Esophagus squamous epithelium (tissue), 5 donors: ENCODE measurements around the gene CEBPB. TPM values are rescaled to one million over a fixed set of nuclear protein-coding genes. Genes with fewer than 3 reads are reported as not detected.

ENCODE experiments used
- DNase-seq: peaks from one replicate; lab custom pipeline; 2025; lab: John Stamatoyannopoulos, UW
- H3K27ac ChIP-seq, 4 donors: fragments of 200-600 bp; sonication (generic); one replicate each; pipeline ENCODE4 v1.5.1; 2016 to 2019; ENCODE audit warnings: mild to moderate bottlenecking in 1 of 4
- H3K27me3 ChIP-seq, 4 donors: fragments of 200-600 bp; sonication (generic); 1 replicate in 3 of 4; 2 replicates in 1 of 4; pipeline versions ENCODE4 v1.5.1 to v1.6.0; 2017 to 2021; ENCODE audit warnings: antibody characterized with exemption in 1 of 4
- H3K36me3 ChIP-seq, 3 donors: fragments of 200-600 bp; sonication (generic); one replicate each; pipeline ENCODE4 v1.5.1; 2016 to 2019
- H3K4me1 ChIP-seq, 3 donors: fragments of 200-600 bp; sonication (generic); one replicate each; pipeline ENCODE4 v1.5.1; 2017 to 2019
- H3K4me3 ChIP-seq, 4 donors: fragments of 200-600 bp; sonication (generic); 1 replicate in 3 of 4; 2 replicates in 1 of 4; pipeline ENCODE4 v1.5.1; 2016 to 2019; ENCODE audit warnings: mild to moderate bottlenecking in 2 of 4, moderate library complexity in 1 of 4
- H3K9me3 ChIP-seq, 3 donors: fragments of 200-600 bp; sonication (generic); one replicate each; pipeline ENCODE4 v1.5.1; 2016 to 2019
- POLR2A ChIP-seq, 4 donors: fragments of 450-650 bp; IDR thresholded peaks; one replicate each; pipeline ENCODE4 v1.6.1; 2017; ENCODE audit warnings: antibody characterized with exemption in 4 of 4, mild to moderate bottlenecking in 4 of 4, moderate library complexity in 3 of 4
- WGBS, 2 donors: methylation state at CpG; one replicate each; pipeline ENCODE4 v1.1.5; 2018; 5-methylcytosine and 5-hydroxymethylcytosine counted together
- intact Hi-C: fragments of 100-400 bp; cut with DNase I; formaldehyde crosslinking; loops from one replicate; pipeline ENCODE4 v1.15.0; 2022
- total RNA-seq, 4 donors: library from RNA; depleted of rRNA; stranded (reverse); fragments of >200 nt; gene quantifications; one replicate each; pipeline ENCODE4 v1.1.0, GENCODE V29; 2016
- TF ChIP-seq, protein P1 (sequence below), 6 experiments: fragments of 450-650 bp in 4 of 6; fragments of 200-600 bp in 2 of 6; sonication (generic) in 2 of 6; IDR thresholded peaks; one replicate each; pipeline ENCODE4 v1.5.1; 2016 to 2019; ENCODE audit warnings: antibody characterized with exemption in 6 of 6, mild to moderate bottlenecking in 4 of 6, moderate library complexity in 4 of 6
- donor health status: DM: yes; HTN: yes; CAD: no.

CEBPB gene
- total RNA-seq, 4 donors from 2014 or later: 31.3 to 46.5 (median 38.2) TPM

DNA sequence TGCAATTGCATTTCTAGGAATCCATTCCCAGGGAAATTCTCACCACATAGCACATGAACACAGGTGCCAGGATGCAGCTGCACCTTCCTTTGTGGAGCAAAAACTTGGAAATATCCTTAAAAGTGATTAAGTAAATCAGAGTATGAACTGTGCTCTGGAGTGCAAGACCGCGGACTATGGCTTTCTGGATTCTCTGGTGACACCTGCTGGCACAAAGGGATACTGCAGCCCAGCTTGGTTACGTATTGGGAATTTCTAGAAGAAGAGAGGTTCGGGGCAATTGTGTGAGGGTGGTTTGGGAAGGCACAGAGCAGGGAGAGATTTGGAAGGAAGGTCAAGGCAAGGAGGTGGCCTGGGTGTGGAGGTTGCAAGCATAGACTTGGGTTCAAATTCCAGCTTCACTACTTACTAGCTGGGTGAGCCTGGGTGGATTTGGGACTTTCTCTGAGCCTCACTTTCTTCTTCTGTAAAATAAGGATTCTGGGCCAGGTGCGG, 21.3 kb upstream of the CEBPB start:
- no peak overlapping the region for H3K27ac ChIP-seq
- H3K4me1 ChIP-seq: peaks cover 14 to 54% (median 23%) of the 10 kb centered on the region in 3 donors
- intact Hi-C loops: loop anchor here (5.0 kb wide), 1 partner anchor 47 kb away; no protein-coding TSS in a partner anchor
- H3K36me3 ChIP-seq: no peaks in the 10 kb centered on the region
- no peaks in the 10 kb centered on the region for H3K27me3 ChIP-seq
- no peak for DNase-seq
- H3K9me3 ChIP-seq: no peaks in the 10 kb centered on the region
- no peak for TF ChIP-seq POLR2A (IDR thresholded peaks at IDR 0.05)
- TF ChIP-seq, protein P1, sequence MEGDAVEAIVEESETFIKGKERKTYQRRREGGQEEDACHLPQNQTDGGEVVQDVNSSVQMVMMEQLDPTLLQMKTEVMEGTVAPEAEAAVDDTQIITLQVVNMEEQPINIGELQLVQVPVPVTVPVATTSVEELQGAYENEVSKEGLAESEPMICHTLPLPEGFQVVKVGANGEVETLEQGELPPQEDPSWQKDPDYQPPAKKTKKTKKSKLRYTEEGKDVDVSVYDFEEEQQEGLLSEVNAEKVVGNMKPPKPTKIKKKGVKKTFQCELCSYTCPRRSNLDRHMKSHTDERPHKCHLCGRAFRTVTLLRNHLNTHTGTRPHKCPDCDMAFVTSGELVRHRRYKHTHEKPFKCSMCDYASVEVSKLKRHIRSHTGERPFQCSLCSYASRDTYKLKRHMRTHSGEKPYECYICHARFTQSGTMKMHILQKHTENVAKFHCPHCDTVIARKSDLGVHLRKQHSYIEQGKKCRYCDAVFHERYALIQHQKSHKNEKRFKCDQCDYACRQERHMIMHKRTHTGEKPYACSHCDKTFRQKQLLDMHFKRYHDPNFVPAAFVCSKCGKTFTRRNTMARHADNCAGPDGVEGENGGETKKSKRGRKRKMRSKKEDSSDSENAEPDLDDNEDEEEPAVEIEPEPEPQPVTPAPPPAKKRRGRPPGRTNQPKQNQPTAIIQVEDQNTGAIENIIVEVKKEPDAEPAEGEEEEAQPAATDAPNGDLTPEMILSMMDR (IDR thresholded peaks at IDR 0.05): peak; percentile 89 to 98 (median 96)
- no peak overlapping the region for H3K4me3 ChIP-seq
- 13 to 17% methylated on average over 4 to 5 of the region's 5 CpGs for WGBS, 2 donors

DNA sequence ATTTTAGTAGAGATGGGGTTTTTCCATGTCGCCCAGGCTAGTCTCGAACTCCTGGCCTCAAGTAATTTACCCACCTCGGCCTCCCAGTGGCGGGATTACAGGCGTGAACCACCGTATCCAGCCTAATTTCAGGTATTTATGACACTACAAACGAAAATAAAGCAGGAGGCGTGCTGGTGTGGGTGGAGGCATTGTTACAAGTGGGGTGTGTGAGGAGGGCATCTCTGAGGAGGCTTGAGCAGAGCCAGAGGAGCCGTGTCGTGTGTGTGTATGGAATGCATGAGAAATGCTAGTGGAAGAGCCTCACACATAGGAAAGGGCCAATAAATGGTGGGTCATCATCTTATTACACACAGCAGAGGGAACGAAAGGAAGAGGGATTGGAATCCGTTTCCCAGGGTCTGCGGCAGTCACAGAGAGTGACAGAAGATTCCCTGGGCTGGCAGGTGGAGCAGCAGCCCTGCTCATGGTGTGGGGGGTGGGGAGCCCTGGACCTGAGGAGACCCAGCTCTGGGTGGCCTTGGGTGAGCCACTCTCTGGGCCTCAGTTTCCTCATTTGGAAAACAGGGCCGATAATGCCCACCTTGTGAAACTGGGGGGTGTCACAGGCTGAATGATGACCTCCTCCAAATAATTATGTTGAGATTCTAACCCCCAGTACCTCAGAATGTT, 19.9 kb upstream of the CEBPB start:
- no peaks in the 10 kb centered on the region for H3K27me3 ChIP-seq
- TF ChIP-seq, protein P1 (IDR thresholded peaks at IDR 0.05): no peak
- TF ChIP-seq POLR2A (IDR thresholded peaks at IDR 0.05): no peak
- no peak overlapping the region for H3K4me3 ChIP-seq
- peaks cover 9 to 44% (median 17%) of the 10 kb centered on the region in 3 donors for H3K4me1 ChIP-seq
- WGBS, 2 donors: 87 to 90% methylated on average over 12 of the region's 14 CpGs
- H3K9me3 ChIP-seq: no peaks in the 10 kb centered on the region
- intact Hi-C loops: loop anchor here (10.0 kb wide), 1 partner anchor 186 kb away; the partner anchor contains the start of gene SNAI1
- H3K27ac ChIP-seq: peak overlapping the region in 2 of 4 donors; percentile 78 to 82
- no peak for DNase-seq
- H3K36me3 ChIP-seq: no peaks in the 10 kb centered on the region

DNA sequence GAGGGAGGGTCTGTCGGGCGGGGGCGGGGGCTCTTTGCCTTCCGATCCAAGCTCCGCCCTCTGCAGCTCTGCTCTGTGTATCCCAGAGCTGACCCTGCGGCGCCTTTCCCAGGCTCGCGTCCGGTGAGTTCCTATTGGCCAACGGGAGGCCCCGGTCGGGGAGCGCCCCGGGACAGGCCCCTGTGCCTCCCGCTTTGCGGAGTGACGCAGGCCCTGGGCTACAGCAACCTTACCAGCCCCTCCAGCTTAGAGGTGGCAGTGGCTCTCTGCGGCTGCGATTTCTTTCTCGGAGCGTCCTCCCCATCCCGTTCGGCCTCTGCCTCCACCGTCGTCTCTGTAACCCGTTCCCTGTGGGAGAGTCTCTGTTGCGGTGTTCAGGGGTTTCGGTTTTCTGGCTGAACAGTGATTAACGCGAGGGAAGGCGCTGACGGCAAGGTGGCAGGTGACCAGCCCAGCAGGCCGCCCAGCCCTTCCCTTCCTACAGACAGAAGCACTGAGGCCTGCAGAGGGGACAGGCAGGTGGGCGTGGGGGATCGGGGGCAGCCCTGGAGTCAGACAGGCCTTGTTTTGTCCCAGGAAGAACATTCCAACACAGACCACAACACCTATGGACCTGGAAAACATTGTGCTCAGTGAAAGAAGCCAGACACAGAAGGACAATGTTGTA, 18.1 kb upstream of the CEBPB start:
- TF ChIP-seq, protein P1 (IDR thresholded peaks at IDR 0.05): no peak
- TF ChIP-seq POLR2A (IDR thresholded peaks at IDR 0.05): peak in 2 of 4 donors; percentile 17 to 47
- Histone ChIP-seq H3K4me3 (peak overlapping the region; percentile 42 to 67 (median 50)), H3K27me3 (no peaks in the 10 kb centered on the region), H3K9me3 (no peaks in the 10 kb centered on the region), H3K4me1 (peaks cover 2 to 31% (median 9%) of the 10 kb centered on the region in 3 donors), H3K27ac (peak overlapping the region; percentile 75 to 86 (median 80)), H3K36me3 (no peaks in the 10 kb centered on the region)
- intact Hi-C loops: loop anchor here (10.0 kb wide), 1 partner anchor 188 kb away; the partner anchor contains the start of gene SNAI1
- DNase-seq: no peak
- 4 to 12% methylated on average over 4 to 5 of the region's 36 CpGs for WGBS, 2 donors

DNA sequence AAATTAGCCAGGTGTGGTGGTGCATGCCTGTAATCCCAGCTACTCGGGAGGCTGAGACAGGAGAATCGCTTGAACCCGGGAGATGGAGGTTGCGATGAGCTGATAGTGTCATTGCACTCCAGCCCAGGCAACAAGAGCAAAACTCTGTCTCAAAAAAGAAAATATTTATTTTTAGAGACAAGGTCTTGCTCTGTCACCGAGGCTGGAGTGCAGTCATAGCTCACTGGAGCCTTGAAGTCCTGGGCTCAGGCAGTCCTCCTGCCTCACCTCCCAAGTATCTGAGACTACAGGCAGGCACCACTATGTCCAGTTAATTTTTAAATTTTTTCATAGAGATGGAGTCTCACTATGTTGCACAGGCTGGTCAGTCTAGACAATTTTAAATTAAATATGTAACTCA, 16.2 kb upstream of the CEBPB start:
- WGBS, 2 donors: 75 to 77% methylated on average over 5 of the region's 5 CpGs
- intact Hi-C loops: loop anchor here (10.0 kb wide), 1 partner anchor 190 kb away; the partner anchor contains the start of gene SNAI1

More for the DNA sequence above, 16.2 kb upstream of the CEBPB start:
- no peaks in the 10 kb centered on the region for H3K27me3 ChIP-seq
- no peak for DNase-seq
- H3K27ac ChIP-seq: no peak overlapping the region
- peaks cover 2 to 26% (median 9%) of the 10 kb centered on the region in 3 donors for H3K4me1 ChIP-seq
- TF ChIP-seq, protein P1 (IDR thresholded peaks at IDR 0.05): no peak
- TF ChIP-seq POLR2A (IDR thresholded peaks at IDR 0.05): no peak
- H3K9me3 ChIP-seq: no peaks in the 10 kb centered on the region
- H3K36me3 ChIP-seq: no peaks in the 10 kb centered on the region
- no peak overlapping the region for H3K4me3 ChIP-seq
